ENCODE results near the gene ILDR1. TPM values are rescaled to one million over a fixed set of nuclear protein-coding genes. Genes with fewer than 3 reads are reported as not detected.

ILDR1 gene
- total RNA-seq, 2 donors from 2014 or later: 0.59 TPM; not detected in 1

GRCh38 chr3:121974601-121975111, 47.4 kb downstream of the ILDR1 start:
- ATAC-seq (no peak), DNase-seq (ENCODE audit: low spot score) (no peak)
- Mint-ChIP-seq H3K4me1 (ENCODE audit: low read depth in 2 of 2) (no peaks in the 10 kb centered on the region), H3K36me3 (peaks cover 6% of the 10 kb centered on the region), H3K27ac (no peak overlapping the region), H3K27me3 (no peaks in the 10 kb centered on the region), H3K9me3 (peaks cover 8% of the 10 kb centered on the region), H3K4me3 (no peak overlapping the region)

- Mint-ChIP-seq H3K27ac (no peak overlapping the region), H3K36me3 (peaks cover 8% of the 10 kb centered on the region), H3K4me3 (no peak overlapping the region), H3K27me3 (peaks cover 15 to 24% of the 10 kb centered on the region in 2 donors), H3K4me1 (ENCODE audit: low read depth in 2 of 2) (no peaks in the 10 kb centered on the region), H3K9me3 (peaks cover 8% of the 10 kb centered on the region)
- DNase-seq (ENCODE audit: low spot score) (no peak), ATAC-seq (no peak)
Observed at GRCh38 chr3:121970047-121970446, 52.0 kb downstream of the ILDR1 start.

- DNase-seq (ENCODE audit: low spot score) (no peak), ATAC-seq (no peak)
- Mint-ChIP-seq H3K4me1 (ENCODE audit: low read depth in 2 of 2) (no peaks in the 10 kb centered on the region), H3K4me3 (no peak overlapping the region), H3K27me3 (peaks cover 16 to 24% of the 10 kb centered on the region in 2 donors), H3K9me3 (peaks cover 8% of the 10 kb centered on the region), H3K36me3 (peaks cover 8% of the 10 kb centered on the region), H3K27ac (no peak overlapping the region)
Observed at GRCh38 chr3:121969631-121970030, 52.4 kb downstream of the ILDR1 start.

GRCh38 chr3:121963608-121964007, 58.4 kb downstream of the ILDR1 start:
- ATAC-seq: peak in 1 of 2 donors; percentile 6
- Mint-ChIP-seq H3K27ac (no peak overlapping the region), H3K4me1 (ENCODE audit: low read depth in 2 of 2) (no peaks in the 10 kb centered on the region), H3K4me3 (no peak overlapping the region), H3K36me3 (peaks cover 15% of the 10 kb centered on the region), H3K27me3 (peaks cover 17 to 40% of the 10 kb centered on the region in 2 donors), H3K9me3 (peaks cover 10% of the 10 kb centered on the region)
- DNase-seq (ENCODE audit: low spot score): no peak

- no peaks in the 10 kb centered on the region for H3K4me1 Mint-ChIP-seq (ENCODE audit: low read depth in 2 of 2)
- no peak for DNase-seq (ENCODE audit: low spot score)
- H3K27ac Mint-ChIP-seq: no peak overlapping the region
- peaks cover 15% of the 10 kb centered on the region for H3K36me3 Mint-ChIP-seq
- H3K4me3 Mint-ChIP-seq: no peak overlapping the region
- ATAC-seq: no peak
- H3K27me3 Mint-ChIP-seq: peaks cover 16 to 33% of the 10 kb centered on the region in 2 donors
- H3K9me3 Mint-ChIP-seq: peaks cover 7% of the 10 kb centered on the region
Observed at GRCh38 chr3:121962443-121962842, 59.6 kb downstream of the ILDR1 start.

- ATAC-seq (no peak), DNase-seq (ENCODE audit: low spot score) (no peak)
- H3K36me3 Mint-ChIP-seq: peaks cover 15% of the 10 kb centered on the region
- no peak overlapping the region for H3K27ac Mint-ChIP-seq
- H3K4me1 Mint-ChIP-seq (ENCODE audit: low read depth in 2 of 2): no peaks in the 10 kb centered on the region
- peaks cover 11 to 25% of the 10 kb centered on the region in 2 donors for H3K27me3 Mint-ChIP-seq
- H3K9me3 Mint-ChIP-seq: peaks cover 10% of the 10 kb centered on the region
- no peak overlapping the region for H3K4me3 Mint-ChIP-seq
Observed at GRCh38 chr3:121961283-121961682, 60.8 kb downstream of the ILDR1 start.

- Mint-ChIP-seq H3K36me3 (peaks cover 7% of the 10 kb centered on the region), H3K4me1 (ENCODE audit: low read depth in 2 of 2) (no peaks in the 10 kb centered on the region), H3K4me3 (no peak overlapping the region), H3K27me3 (peaks cover 3 to 16% of the 10 kb centered on the region in 2 donors), H3K9me3 (peaks cover 6% of the 10 kb centered on the region), H3K27ac (no peak overlapping the region)
- ATAC-seq (no peak), DNase-seq (ENCODE audit: low spot score) (no peak)
Observed at GRCh38 chr3:121958801-121959200, 63.2 kb downstream of the ILDR1 start.

GRCh38 chr3:121957674-121958415, 64.2 kb downstream of the ILDR1 start:
- DNase-seq (ENCODE audit: low spot score) (no peak), ATAC-seq (no peak)
- Mint-ChIP-seq H3K4me3 (no peak overlapping the region), H3K9me3 (peaks cover 6% of the 10 kb centered on the region), H3K36me3 (peaks cover 7% of the 10 kb centered on the region), H3K27me3 (peaks cover 3 to 16% of the 10 kb centered on the region in 2 donors), H3K4me1 (ENCODE audit: low read depth in 2 of 2) (no peaks in the 10 kb centered on the region), H3K27ac (no peak overlapping the region)

GRCh38 chr3:121956363-121956762, 65.7 kb downstream of the ILDR1 start:
- ATAC-seq (no peak), DNase-seq (ENCODE audit: low spot score) (no peak)
- Mint-ChIP-seq H3K4me3 (no peak overlapping the region), H3K27me3 (peaks cover 3 to 16% of the 10 kb centered on the region in 2 donors), H3K36me3 (peaks cover 12% of the 10 kb centered on the region), H3K9me3 (peaks cover 3% of the 10 kb centered on the region), H3K4me1 (ENCODE audit: low read depth in 2 of 2) (no peaks in the 10 kb centered on the region), H3K27ac (no peak overlapping the region)

GRCh38 chr3:121951291-121951919, 70.6 kb downstream of the ILDR1 start:
- Mint-ChIP-seq H3K27me3 (peaks cover 3 to 7% of the 10 kb centered on the region in 2 donors), H3K27ac (no peak overlapping the region), H3K9me3 (peaks cover 6% of the 10 kb centered on the region), H3K4me1 (ENCODE audit: low read depth in 2 of 2) (no peaks in the 10 kb centered on the region), H3K4me3 (no peak overlapping the region), H3K36me3 (peaks cover 16% of the 10 kb centered on the region)
- ATAC-seq (no peak), DNase-seq (ENCODE audit: low spot score) (no peak)

GRCh38 chr3:121948641-121949040, 73.4 kb downstream of the ILDR1 start:
- Mint-ChIP-seq H3K4me1 (ENCODE audit: low read depth in 2 of 2) (no peaks in the 10 kb centered on the region), H3K27me3 (peaks cover 3 to 7% of the 10 kb centered on the region in 2 donors), H3K36me3 (peaks cover 16% of the 10 kb centered on the region), H3K9me3 (peaks cover 6% of the 10 kb centered on the region), H3K4me3 (no peak overlapping the region), H3K27ac (no peak overlapping the region)
- DNase-seq (ENCODE audit: low spot score): no peak
- ATAC-seq: no peak

GRCh38 chr3:121943431-121943830, 78.6 kb downstream of the ILDR1 start:
- DNase-seq (ENCODE audit: low spot score): no peak
- no peak for ATAC-seq
- Mint-ChIP-seq H3K27me3 (no peaks in the 10 kb centered on the region), H3K9me3 (no peaks in the 10 kb centered on the region), H3K4me1 (ENCODE audit: low read depth in 2 of 2) (no peaks in the 10 kb centered on the region), H3K36me3 (no peaks in the 10 kb centered on the region), H3K27ac (no peak overlapping the region), H3K4me3 (no peak overlapping the region)

- Mint-ChIP-seq H3K27me3 (no peaks in the 10 kb centered on the region), H3K27ac (no peak overlapping the region), H3K36me3 (no peaks in the 10 kb centered on the region), H3K4me3 (no peak overlapping the region), H3K4me1 (ENCODE audit: low read depth in 2 of 2) (no peaks in the 10 kb centered on the region), H3K9me3 (no peaks in the 10 kb centered on the region)
- ATAC-seq (no peak), DNase-seq (ENCODE audit: low spot score) (no peak)
Observed at GRCh38 chr3:121942116-121942786, 79.8 kb downstream of the ILDR1 start.

- Mint-ChIP-seq H3K4me1 (ENCODE audit: low read depth in 2 of 2) (no peaks in the 10 kb centered on the region), H3K27ac (no peak overlapping the region), H3K27me3 (no peaks in the 10 kb centered on the region), H3K9me3 (no peaks in the 10 kb centered on the region), H3K36me3 (no peaks in the 10 kb centered on the region), H3K4me3 (no peak overlapping the region)
- DNase-seq (ENCODE audit: low spot score) (no peak), ATAC-seq (no peak)
Observed at GRCh38 chr3:121941592-121941991, 80.5 kb downstream of the ILDR1 start.

Measured in natural killer cell treated with Interleukin-12 subunit alpha and Interleukin-12 subunit beta and Interleukin-15 and Interleukin-18, amount 100 ng/mL, for 72 hours (primary cell).